H1 (cell line): ENCODE data around the gene PDE4D. TPM values are rescaled to one million over a fixed set of nuclear protein-coding genes. Genes with fewer than 3 reads are reported as not detected.

Experiments used
- CTCF ChIA-PET: fragments of 300-600 bp; sonication (Branson Sonifier 250); formaldehyde crosslinking; loops from one replicate; lab custom pipeline; 2021; ENCODE audit not compliant: partially characterized antibody; lab: Charles Lee
- POLR2A ChIA-PET: fragments of 300-600 bp; sonication (Branson Sonifier 250); formaldehyde crosslinking; loops from one replicate; lab custom pipeline; 2021; ENCODE audit warnings: inconsistent platforms; ENCODE audit not compliant: partially characterized antibody; lab: Charles Lee
- DNase-seq, 2 experiments: peaks; one replicate each; pipeline versions ENCODE4 v3.0.0 to v3.0.0-alpha.2; 2010 to 2022; ENCODE audit warnings: low spot score in 2 of 2, low read depth in 1 of 2, mixed read lengths in 1 of 2
- FAIRE-seq: peaks from 2 replicates; lab custom pipeline; 2011; peaks lifted over from hg19 to GRCh38; lab: Jason Lieb, UNC
- H2AFZ ChIP-seq: 2 replicates; pipeline ENCODE4 v1.8.1; 2012; ENCODE audit warnings: low read length, inconsistent platforms
- H2AK5ac ChIP-seq: 2 replicates; pipeline ENCODE4 v1.6.1; 2013; ENCODE audit warnings: low read depth, low read length
- H2BK120ac ChIP-seq: replicated peaks from 2 replicates; pipeline ENCODE3; 2013; ENCODE audit warnings: low read depth, low read length, inconsistent platforms
- H2BK12ac ChIP-seq: 2 replicates; pipeline ENCODE4 v1.6.1; 2013; ENCODE audit warnings: low read depth, low read length
- H2BK15ac ChIP-seq: 2 replicates; pipeline ENCODE4 v1.6.1; 2013; ENCODE audit warnings: low read length
- H2BK20ac ChIP-seq: 2 replicates; pipeline ENCODE4 v1.6.1; 2013; ENCODE audit warnings: low read length
- H2BK5ac ChIP-seq: 2 replicates; pipeline ENCODE4 v1.6.1; 2013; ENCODE audit warnings: low read depth, low read length
- H3K14ac ChIP-seq: 2 replicates; pipeline ENCODE4 v1.6.1; 2013; ENCODE audit warnings: inconsistent platforms; ENCODE audit not compliant: insufficient read length
- H3K18ac ChIP-seq: 2 replicates; pipeline ENCODE4 v1.6.1; 2013; ENCODE audit warnings: low read length; ENCODE audit errors: extremely low read depth
- H3K23ac ChIP-seq: 2 replicates; pipeline ENCODE4 v1.6.1; 2013; ENCODE audit warnings: inconsistent platforms; ENCODE audit not compliant: insufficient read length
- H3K23me2 ChIP-seq: 2 replicates; pipeline ENCODE4 v1.6.1; 2013; ENCODE audit warnings: low read depth, low read length
- H3K27ac ChIP-seq: 2 replicates; pipeline ENCODE4 v1.6.1; 2011; ENCODE audit warnings: low read depth, low read length, inconsistent platforms
- H3K27me3 ChIP-seq, 4 experiments: replicated peaks in 1 of 4; 1 replicate in 1 of 4; 2 replicates in 3 of 4; pipeline versions ENCODE4 v1.6.1 to v1.8.1; 2011 to 2013; ENCODE audit warnings: low read length in 3 of 4, mild to moderate bottlenecking in 3 of 4, inconsistent platforms in 2 of 4, mixed read lengths in 2 of 4, moderate library complexity in 1 of 4; ENCODE audit not compliant: control insufficient read depth in 3 of 4, insufficient read depth in 3 of 4; ENCODE audit errors: extremely low read depth in 1 of 4
- H3K36me3 ChIP-seq, 4 experiments: 2 replicates each; pipeline versions ENCODE4 v1.6.1 to v1.8.1; 2011 to 2013; ENCODE audit warnings: mild to moderate bottlenecking in 4 of 4, low read length in 3 of 4, moderate library complexity in 2 of 4, control low read depth in 1 of 4, inconsistent platforms in 1 of 4; ENCODE audit not compliant: insufficient read depth in 4 of 4, control insufficient read depth in 2 of 4
- H3K4ac ChIP-seq: replicated peaks from 2 replicates; pipeline ENCODE3; 2013; ENCODE audit warnings: low read length, low read depth, mixed read lengths, inconsistent platforms; ENCODE audit not compliant: insufficient read length
- H3K4me1 ChIP-seq, 4 experiments: replicated peaks in 1 of 4; 1 replicate in 1 of 4; 2 replicates in 3 of 4; pipeline versions ENCODE4 v1.6.1 to v1.8.1; 2011 to 2013; ENCODE audit warnings: low read length in 3 of 4, inconsistent platforms in 2 of 4, mixed read lengths in 1 of 4; ENCODE audit not compliant: insufficient read depth in 4 of 4, control insufficient read depth in 3 of 4
- H3K4me2 ChIP-seq, 2 experiments: 2 replicates each; pipeline versions ENCODE4 v1.6.1 to v1.8.1; 2011 to 2013; ENCODE audit warnings: low read depth in 2 of 2, low read length in 2 of 2, control low read depth in 1 of 2, inconsistent platforms in 1 of 2, mild to moderate bottlenecking in 1 of 2; ENCODE audit not compliant: insufficient read depth in 1 of 2
- H3K4me3 ChIP-seq, 4 experiments: fragments of 200-600, 300-600 bp in 1 of 4; sonication (generic), shearing (Covaris generic), sonication (Bioruptor Twin) in 1 of 4; 2 replicates each; pipeline versions ENCODE4 v1.5.1 to v1.8.1; 2011 to 2016; ENCODE audit warnings: low read length in 4 of 4, low read depth in 3 of 4, control low read depth in 2 of 4, inconsistent platforms in 2 of 4, mild to moderate bottlenecking in 2 of 4, mixed read lengths in 1 of 4, moderate library complexity in 1 of 4; ENCODE audit not compliant: insufficient read depth in 2 of 4; ENCODE audit errors: extremely low read depth in 1 of 4
- H3K56ac ChIP-seq: replicated peaks from 2 replicates; pipeline ENCODE3; 2013; ENCODE audit warnings: low read depth, mild to moderate bottlenecking, mixed read lengths, low read length, inconsistent platforms; ENCODE audit not compliant: insufficient read length
- H3K79me1 ChIP-seq: 2 replicates; pipeline ENCODE4 v1.6.1; 2013; ENCODE audit warnings: low read depth, low read length, control low read depth
- H3K79me2 ChIP-seq, 2 experiments: 2 replicates each; pipeline versions ENCODE4 v1.6.1 to v1.8.1; 2012 to 2013; ENCODE audit warnings: low read length in 2 of 2, mild to moderate bottlenecking in 2 of 2, inconsistent platforms in 1 of 2; ENCODE audit not compliant: insufficient read depth in 2 of 2, control insufficient read depth in 1 of 2
- H3K9ac ChIP-seq, 4 experiments: replicated peaks in 1 of 4; 1 replicate in 1 of 4; 2 replicates in 3 of 4; pipeline versions ENCODE4 v1.6.1 to v1.8.1; 2011 to 2013; ENCODE audit warnings: low read depth in 3 of 4, low read length in 3 of 4, control low read depth in 2 of 4, mild to moderate bottlenecking in 2 of 4, moderate library complexity in 2 of 4, inconsistent platforms in 1 of 4; ENCODE audit errors: extremely low read depth in 1 of 4
- H3K9me3 ChIP-seq, 2 experiments: 2 replicates each; pipeline versions ENCODE4 v1.6.1 to v1.8.1; 2012 to 2013; ENCODE audit warnings: mild to moderate bottlenecking in 2 of 2, moderate library complexity in 2 of 2, control low read depth in 1 of 2, inconsistent platforms in 1 of 2, low read depth in 1 of 2, low read length in 1 of 2, mixed read lengths in 1 of 2; ENCODE audit not compliant: insufficient read depth in 2 of 2
- H4K20me1 ChIP-seq, 2 experiments: replicated peaks in 1 of 2; 2 replicates each; pipeline versions ENCODE3 to v1.8.1; 2011 to 2013; ENCODE audit warnings: inconsistent platforms in 2 of 2, low read length in 2 of 2, mild to moderate bottlenecking in 1 of 2; ENCODE audit not compliant: insufficient read depth in 2 of 2, control insufficient read depth in 1 of 2
- H4K5ac ChIP-seq: 2 replicates; pipeline ENCODE4 v1.6.1; 2013; ENCODE audit warnings: low read length, low read depth, mixed read lengths, inconsistent platforms; ENCODE audit not compliant: insufficient read length
- H4K8ac ChIP-seq: 2 replicates; pipeline ENCODE4 v1.8.0; 2013; ENCODE audit warnings: mild to moderate bottlenecking, moderate library complexity, low read length, inconsistent platforms; ENCODE audit not compliant: insufficient read depth; ENCODE audit errors: extremely low read depth
- H4K91ac ChIP-seq: replicated peaks from 2 replicates; pipeline ENCODE3; 2013; ENCODE audit warnings: low read length, mixed read lengths, inconsistent platforms; ENCODE audit not compliant: insufficient read length
- E2F6 ChIP-seq: IDR thresholded peaks from 2 replicates; pipeline ENCODE4 v1.6.1; 2012; ENCODE audit warnings: inconsistent platforms
- JUN ChIP-seq: IDR thresholded peaks from 2 replicates; pipeline ENCODE4 v1.6.1; 2011; ENCODE audit warnings: low read depth, mild to moderate bottlenecking, improper control_type of control experiment, low read length
- RNF2 ChIP-seq: fragments of 200-900, 300-1000 bp; sonication (generic); IDR thresholded peaks from 2 replicates; pipeline ENCODE4 v1.7.1; 2016; ENCODE audit warnings: borderline replicate concordance, low read depth, mild to moderate bottlenecking, antibody characterized with exemption, low read length; ENCODE audit not compliant: poor library complexity, severe bottlenecking; ENCODE audit errors: missing control alignments
- WGBS, 2 experiments: shearing (Covaris generic) in 1 of 2; methylation state at CpG; one replicate each; pipeline versions ENCODE4 v1.1.6 to v1.1.7; 2013 to 2015; ENCODE audit warnings: low lambda C conversion rate in 2 of 2, mixed read lengths in 2 of 2, inconsistent platforms in 1 of 2, low coverage in 1 of 2, missing lambda C conversion rate in 1 of 2; ENCODE audit not compliant: insufficient replicate concordance in 2 of 2, insufficient coverage in 1 of 2, insufficient read length in 1 of 2; ENCODE audit errors: extremely low coverage in 1 of 2, missing lambda C conversion rate in 1 of 2; 5-methylcytosine and 5-hydroxymethylcytosine counted together
- polyA plus RNA-seq, 7 experiments: library from polyadenylated mRNA; depleted of rRNA in 3 of 7; stranded (reverse) in 5 of 7; unstranded in 2 of 7; fragments of >200 nt in 5 of 7; fragments of 200-250 nt in 2 of 7; gene quantifications; 1 replicate in 5 of 7; 2 replicates in 1 of 7; 4 replicates in 1 of 7; pipeline versions ENCODE4 v1.2.1 to v1.2.3, GENCODE V29; 2011 to 2013; ENCODE audit warnings: missing spikeins in 2 of 7, mixed read lengths in 2 of 7
- total RNA-seq: library from RNA; stranded (reverse); fragmentation: NEBNext Ultra II Directional; extraction: Animal tissue kit (Norgen Biotek cat#: 25700); gene quantifications from 2 replicates; pipeline ENCODE4 v1.2.1, GENCODE V29; 2021

Gene PDE4D
- total and polyA plus RNA-seq, 2 of the 8 experiments (the other 6 are each of a cell fraction or from before 2014, with no cell fraction given) = 2.3 to 3.7 TPM

DNA sequence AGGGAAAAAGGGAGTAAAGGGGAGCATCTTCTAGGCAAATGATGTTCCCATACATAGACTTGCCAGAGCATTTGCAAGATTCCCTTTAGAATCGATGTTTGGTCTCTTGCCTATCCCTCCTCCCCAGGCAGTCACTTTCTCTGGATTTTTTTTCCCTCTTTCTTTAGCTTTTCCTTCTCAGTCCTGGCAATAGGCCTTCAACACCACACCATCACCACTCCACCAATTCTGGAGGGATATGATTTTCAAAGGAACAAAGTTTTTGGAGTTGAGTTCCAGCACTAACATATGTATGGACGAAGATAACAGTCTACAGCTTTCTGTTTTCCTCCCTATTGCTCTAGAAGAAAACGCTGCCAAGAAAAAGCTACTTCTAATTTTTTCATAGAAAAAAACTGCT lies 377.4 kb downstream of the PDE4D start:
- H3K4me2 ChIP-seq = no peak overlapping the region
- no peak for TF ChIP-seq JUN
- TF ChIP-seq RNF2 = no peak
- TF ChIP-seq E2F6 = no peak
- H3K4me1 ChIP-seq = peaks cover 0 to 2% (median 0%) of the 10 kb centered on the region in 4 experiments; a peak in 1 of 7 replicates
- no peaks in the 10 kb centered on the region; a peak in 1 of 4 replicates for H3K9me3 ChIP-seq
- peak overlapping the region; percentile 54; the same call in 1 of the 2 replicates for H2AFZ ChIP-seq
- no peak overlapping the region for H2AK5ac ChIP-seq
- no peak overlapping the region for H3K18ac ChIP-seq
- CTCF ChIA-PET = interaction anchor here (2.2 kb wide), 1 partner anchor 19 kb away, joined by 7 read pairs; no protein-coding TSS in a partner anchor
- no peaks in the 10 kb centered on the region for H3K27me3 ChIP-seq
- FAIRE-seq = no peak
- POLR2A ChIA-PET = no interaction called here
- H4K91ac ChIP-seq = no peak overlapping the region
- no peaks in the 10 kb centered on the region for H3K36me3 ChIP-seq
- 93% methylated on average over 3 of the region's 3 CpGs; no CpG with 5 or more reads in 1 of the 2 experiments for WGBS, 2 experiments
- H2BK15ac ChIP-seq = no peak overlapping the region
- H3K9ac ChIP-seq = no peak overlapping the region
- H2BK20ac ChIP-seq = no peak overlapping the region
- H4K20me1 ChIP-seq = no peaks in the 10 kb centered on the region
- no peak overlapping the region for H3K14ac ChIP-seq
- no peaks in the 10 kb centered on the region for H3K79me1 ChIP-seq
- no peaks in the 10 kb centered on the region for H3K23me2 ChIP-seq
- no peak overlapping the region for H2BK12ac ChIP-seq
- no peak for DNase-seq
- no peak overlapping the region for H4K8ac ChIP-seq
- no peak overlapping the region for H2BK120ac ChIP-seq
- H2BK5ac ChIP-seq = no peak overlapping the region
- H3K79me2 ChIP-seq = no peaks in the 10 kb centered on the region
- no peak overlapping the region for H3K27ac ChIP-seq
- no peak overlapping the region for H3K4me3 ChIP-seq
- H4K5ac ChIP-seq = no peak overlapping the region
- H3K56ac ChIP-seq = no peak overlapping the region
- H3K4ac ChIP-seq = no peak overlapping the region
- no peak overlapping the region for H3K23ac ChIP-seq
